Stimulated activated CD8-positive, alpha-beta memory T cell treated with anti-CD3 and anti-CD28 coated beads, Interleukin-12 subunit alpha, Interleukin-12 subunit beta, amount 100 ng/mL, for 4 hours (primary cell): ENCODE results near the gene CD28.

Experiments
- DNase-seq: peaks from one replicate; pipeline ENCODE4 v3.0.0-alpha.2; 2020; ENCODE audit warnings: low read depth

The CD28 gene

DNA sequence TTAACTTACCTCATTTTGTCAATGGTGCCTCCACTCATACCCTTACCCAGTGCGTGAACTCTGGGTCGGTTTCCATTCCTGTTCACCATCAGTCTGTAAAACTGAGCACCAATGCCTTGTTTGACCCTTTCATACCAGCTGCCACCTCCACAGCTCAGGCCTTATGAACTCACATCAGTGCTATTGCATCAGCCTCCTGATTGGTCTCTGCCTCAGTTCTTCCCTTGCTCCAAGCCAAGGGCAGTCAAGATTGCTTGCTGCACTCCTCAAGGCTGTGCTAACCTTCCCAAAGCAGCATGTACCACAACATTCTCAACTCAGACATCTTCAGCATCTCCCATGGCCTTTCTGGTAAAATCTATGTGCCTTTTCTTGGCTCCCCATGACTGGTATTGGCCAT is 9.3 kb downstream of the CD28 start:
- DNase-seq: no peak

DNA sequence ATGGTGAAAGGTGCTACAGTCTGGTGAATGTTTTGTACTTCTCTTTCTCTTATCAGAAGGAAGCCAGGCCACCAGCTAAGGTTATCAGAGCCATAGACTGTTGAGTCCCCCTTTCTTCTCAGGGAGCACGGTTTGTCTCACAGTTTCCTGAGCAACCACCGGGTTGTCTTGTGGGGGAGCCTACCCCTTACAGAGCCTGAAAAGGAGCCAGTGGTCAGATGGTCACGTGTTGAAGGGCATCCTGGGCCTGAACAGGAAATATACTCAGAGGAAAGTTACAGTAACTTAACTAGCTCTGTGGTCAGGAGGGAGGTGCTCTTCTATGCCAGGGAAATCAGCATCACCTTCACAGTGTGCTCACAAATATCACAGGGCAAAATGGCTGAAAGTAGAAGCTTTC is 11.6 kb downstream of the CD28 start:
- DNase-seq: peak; percentile 14

DNA sequence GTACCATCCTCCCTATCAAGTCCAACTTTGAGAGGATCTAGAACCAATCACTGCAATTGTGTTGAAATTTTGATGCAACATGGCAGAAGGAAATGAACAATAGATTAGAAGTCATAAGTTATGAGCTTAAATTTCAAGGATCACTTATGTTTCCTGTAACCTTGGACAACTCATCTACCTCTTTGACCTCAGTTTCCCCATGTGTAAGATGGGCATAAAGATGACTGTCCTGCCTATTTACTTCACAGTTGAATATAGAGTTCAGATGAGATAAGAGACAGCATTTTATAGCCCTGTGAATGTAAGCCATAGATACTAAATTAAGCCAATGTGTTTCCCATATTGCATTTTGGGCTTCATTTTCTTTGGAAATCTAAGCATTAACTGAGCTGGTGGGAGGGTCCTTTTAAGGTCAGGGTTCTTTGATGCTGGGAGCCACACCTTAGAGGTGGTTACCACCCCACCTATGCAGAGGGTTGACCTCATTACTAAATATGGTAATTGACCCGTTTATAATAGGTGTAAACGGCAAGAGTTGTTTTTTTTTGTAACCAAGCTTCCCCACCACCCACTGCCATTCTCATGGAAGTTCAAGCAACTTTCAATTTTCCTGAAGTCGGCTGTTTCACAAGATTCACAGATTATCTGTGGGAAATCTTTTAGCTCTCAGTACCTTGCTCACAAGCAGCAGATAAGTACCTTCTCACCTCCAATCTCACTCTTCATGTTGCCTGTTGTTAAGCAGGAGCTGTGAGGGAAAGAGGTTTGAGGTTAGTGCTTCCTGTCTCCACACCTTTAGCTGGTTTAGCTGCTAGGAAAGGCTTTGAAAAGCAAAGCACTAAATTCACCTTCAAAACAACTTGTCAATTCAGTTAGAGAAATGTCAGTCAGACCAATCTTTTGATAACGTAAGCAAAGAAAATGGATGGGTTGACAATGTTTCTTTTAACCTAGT is 13.3 kb downstream of the CD28 start:
- DNase-seq: no peak

DNA sequence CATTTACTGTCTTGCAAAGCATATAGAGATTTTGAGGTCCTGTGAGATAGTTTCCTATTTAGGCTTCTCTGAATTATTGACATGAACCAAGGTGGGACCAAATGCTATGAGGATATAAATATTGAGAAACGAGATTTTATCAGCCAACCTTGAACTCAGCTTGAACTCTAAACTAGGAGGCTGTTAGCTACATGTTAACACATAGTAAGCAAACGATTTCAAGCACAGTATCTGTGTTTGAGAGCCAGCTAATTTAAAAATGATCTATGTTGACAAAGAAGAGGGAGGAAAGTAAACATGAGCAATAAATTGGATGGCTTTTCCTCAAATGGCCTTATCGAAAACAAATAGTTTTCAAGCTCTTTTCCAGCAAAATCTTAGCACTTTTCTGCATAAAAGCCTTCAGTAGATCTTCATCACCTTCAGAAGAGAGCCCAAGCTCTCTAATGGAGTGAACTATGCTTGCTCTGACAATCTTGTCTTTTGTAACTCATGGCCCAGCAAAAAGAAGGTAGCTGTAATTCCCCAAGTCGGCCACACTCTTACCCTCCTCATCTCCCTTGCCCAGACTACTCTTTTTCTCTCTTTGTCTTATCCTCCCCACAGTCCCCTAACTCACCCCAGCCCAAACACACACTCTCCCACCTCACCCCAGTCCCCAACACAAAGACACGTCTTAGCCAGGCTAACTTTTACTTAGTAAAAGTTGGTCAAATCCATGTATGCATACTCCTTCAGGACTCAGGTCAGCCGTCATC is 14.7 kb downstream of the CD28 start:
- DNase-seq: no peak

DNA sequence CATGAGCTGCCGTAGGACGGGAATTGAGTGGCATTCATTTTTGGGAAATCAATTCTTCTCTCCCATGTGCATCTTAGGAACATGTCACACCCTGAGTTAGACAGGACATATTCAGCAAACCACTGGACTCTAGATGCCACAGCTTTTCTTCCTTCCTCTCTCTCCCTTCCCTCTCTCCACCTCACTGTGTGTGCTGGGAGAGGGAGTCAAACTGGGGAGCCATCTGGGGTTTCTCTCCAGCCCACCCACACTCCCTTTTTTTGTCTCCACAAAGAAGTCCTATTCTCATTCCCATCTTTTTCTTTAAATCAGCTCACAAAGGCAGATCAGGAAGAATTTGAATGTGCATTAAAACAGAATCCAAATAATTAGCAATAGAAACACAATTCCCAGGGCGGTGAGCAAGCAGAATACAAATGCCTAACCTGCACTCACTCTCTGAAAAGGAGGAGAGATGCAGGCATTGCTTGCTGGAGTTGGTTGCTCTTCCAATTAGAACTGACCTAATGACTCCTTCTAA is 15.4 kb downstream of the CD28 start:
- DNase-seq: no peak

DNA sequence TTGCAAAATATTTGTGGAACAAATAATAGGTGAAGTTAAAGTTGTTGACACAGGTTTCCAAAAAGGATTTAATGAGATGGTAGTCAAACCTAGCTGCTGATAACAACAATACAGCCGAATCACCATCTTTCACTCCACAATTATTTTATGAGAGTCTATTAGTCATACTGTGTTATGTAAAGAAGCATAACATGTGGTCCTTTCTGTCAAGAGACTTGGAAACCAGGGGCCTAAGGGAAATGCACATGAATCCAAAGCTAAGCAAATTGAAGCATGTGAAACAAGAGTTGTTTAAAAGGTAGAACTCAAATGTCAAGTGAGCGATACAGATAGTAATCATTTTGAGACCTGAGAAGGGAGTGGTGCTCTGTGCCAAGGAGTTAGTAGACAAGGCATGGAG is 16.0 kb downstream of the CD28 start:
- DNase-seq: no peak

DNA sequence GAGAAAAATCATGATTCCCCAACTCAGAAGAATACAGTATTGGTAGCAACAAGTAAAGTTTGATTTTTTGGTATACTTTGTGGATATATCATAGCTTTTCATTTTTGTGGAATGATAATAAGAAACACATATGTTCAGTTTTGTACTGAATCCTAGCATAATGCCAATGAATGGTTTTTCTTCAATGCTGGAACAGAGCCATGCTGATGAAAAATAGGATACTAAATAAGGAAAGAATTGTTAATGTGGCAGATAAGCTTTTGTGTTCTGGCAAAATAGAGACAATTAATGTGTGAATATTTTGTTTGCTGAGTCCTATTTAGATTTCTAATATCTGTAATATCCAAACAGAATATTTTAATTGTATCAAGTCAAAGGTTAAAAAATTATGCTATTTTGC is 21.9 kb downstream of the CD28 start:
- no peak for DNase-seq

DNA sequence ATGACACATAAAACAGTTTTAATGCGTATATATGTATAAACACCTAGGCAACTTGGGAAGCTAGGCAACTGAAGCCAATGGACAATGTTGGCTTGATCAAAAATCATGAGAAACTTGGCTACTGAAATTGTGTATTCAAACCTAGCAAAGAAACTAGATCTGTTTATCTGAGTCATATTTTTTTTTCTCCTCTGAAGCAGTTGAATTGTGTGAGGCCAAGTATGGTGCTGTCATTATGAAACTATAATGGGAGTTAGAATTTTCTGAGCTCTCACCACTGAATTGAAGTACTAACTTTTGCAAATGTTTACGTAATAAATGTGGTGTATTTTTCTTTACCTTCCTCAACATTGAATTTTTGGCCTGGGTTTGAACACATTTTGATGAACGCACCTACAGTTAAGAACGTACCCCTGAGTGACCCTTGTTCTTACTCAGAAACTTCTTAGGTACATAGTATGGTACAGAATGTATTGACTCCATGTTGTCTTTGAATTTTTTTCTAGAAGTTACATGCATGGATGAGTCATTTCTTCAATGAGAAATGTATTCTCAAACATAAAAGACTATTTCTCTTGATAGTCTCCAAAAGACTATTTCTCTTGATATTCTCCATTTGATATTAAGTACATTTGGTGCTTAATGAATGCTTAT is 23.8 kb downstream of the CD28 start:
- no peak for DNase-seq

DNA sequence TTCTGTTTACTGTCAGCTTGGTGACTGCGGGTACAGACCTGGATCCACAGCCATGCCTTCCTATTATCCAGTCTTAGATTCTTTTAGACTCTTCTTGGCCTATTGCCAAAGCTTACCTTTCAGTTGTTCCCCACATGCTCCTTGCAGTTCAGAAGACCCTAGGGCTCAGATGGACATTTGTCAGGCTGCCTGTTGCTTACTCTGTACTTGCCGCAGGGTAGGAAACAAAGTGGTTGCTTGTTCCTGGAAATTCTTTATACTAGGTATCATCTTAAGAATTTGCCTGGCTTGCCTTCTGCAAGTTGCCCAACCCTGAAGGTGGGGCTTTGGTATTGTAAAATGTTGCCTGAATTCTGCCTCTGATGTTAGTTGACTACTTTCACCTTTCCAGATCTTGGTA is 24.4 kb downstream of the CD28 start:
- no peak for DNase-seq

DNA sequence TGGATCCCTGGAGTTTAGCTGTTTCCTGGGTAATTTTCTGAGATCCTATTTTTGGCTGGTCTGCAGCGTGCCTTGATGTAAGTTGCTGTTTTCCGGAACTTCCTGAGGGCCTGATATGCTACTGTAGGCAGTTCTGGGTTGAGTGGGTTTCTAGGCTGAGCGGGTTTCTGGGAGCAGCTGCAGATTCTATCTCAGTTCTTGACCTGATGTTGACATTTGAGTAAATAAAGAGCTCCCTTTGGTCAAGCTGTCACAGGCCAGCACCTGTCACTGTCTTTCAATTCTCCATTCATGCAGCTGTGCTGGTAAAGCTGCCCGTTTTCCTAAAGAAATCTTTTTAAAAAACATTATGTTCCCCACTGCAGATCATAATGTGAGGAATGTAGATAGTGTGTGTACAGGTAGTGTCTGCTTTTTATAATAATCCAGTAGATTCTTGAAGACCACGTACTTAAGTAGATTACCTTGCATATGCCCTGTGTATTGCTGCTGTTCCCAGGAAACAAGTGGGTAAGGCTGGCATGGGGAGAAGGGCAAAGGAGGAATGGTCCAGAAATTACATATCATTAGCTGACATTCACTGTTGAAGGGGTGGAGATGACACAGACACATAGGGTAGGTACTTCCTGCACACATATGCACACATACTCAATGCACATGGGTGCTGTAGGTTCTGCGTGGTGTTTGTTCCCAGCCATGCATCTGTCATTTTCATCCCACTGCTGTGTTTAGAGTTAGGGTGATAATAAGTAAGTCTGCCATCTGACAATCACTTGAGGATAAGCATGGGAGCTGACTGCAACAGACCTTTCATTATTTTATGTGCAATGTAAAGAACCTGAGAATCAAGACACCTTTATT is 25.9 kb downstream of the CD28 start:
- no peak for DNase-seq

DNA sequence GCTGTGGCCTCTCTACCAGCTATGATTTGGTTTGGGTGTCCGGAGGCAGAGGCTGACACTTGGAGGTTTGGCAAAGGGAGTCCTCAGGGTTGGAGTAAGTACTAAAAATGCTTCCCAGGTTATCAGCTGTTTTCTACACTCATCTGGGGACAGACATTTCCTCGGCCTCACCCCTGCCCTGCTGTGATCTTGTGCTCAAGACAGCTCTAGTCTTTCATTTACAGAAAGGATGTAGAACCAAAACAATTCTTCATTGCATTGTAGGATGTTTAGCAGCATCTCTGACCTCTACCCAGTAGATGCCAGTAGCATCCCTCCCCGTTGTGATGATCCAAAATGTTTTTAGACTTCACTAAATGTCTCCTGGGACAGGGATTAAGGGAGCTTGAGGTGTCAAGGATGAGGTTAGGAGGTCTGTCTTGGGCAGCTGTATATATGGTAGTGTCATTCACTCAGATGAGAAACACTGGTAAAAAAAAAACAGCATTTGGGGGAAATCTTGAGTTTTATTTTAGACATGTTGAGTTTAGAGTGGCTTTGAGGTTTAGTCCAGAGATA is 26.6 kb downstream of the CD28 start:
- DNase-seq: no peak

DNA sequence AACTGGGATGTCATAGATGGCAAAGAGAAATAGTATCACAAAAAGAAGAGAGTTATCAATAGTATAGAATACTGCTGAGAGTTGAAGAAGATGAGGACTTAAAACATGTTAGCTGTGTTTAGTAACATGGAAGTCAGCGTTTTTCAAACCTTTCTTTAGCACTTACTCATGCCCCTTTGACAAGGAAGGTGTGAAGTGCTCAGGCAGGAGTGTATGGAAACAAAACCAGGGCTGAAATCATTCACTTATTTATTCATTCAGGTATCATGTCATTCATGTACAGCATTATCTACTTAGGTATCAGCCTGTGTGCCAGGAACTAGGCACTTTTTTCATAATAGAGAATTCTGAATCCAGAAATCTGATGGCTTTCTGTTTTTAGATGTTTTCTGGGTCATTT is 27.2 kb downstream of the CD28 start:
- DNase-seq: no peak

DNA sequence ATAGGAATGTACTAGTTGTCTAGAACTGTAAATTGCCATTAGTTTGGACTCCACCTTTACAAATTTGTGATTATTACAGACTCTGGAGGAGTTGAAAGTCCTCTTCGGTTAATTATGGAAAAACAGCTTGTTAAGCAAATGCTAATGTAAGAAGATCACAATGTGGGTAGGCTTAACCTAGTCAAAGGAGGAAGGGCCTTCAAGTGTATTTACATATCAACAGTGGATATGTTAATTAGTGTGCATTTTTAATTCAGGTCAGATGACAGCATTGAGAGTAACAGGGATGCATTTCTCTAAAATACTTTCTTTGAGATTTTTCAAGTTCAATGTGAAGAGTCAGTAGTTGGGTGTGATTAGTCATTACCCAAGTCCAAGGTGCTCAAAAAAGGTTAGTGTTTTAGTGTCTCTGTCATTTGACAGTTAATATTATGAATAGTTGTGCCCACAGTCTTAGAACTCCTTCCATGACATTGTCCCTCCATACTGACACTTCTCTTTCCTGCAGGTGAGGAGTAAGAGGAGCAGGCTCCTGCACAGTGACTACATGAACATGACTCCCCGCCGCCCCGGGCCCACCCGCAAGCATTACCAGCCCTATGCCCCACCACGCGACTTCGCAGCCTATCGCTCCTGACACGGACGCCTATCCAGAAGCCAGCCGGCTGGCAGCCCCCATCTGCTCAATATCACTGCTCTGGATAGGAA is 28.0 kb downstream of the CD28 start:
- DNase-seq: no peak

DNA sequence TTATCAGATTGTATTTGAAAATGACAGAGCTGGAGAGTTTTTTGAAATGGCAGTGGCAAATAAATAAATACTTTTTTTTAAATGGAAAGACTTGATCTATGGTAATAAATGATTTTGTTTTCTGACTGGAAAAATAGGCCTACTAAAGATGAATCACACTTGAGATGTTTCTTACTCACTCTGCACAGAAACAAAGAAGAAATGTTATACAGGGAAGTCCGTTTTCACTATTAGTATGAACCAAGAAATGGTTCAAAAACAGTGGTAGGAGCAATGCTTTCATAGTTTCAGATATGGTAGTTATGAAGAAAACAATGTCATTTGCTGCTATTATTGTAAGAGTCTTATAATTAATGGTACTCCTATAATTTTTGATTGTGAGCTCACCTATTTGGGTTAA is 30.9 kb downstream of the CD28 start:
- DNase-seq: no peak

DNA sequence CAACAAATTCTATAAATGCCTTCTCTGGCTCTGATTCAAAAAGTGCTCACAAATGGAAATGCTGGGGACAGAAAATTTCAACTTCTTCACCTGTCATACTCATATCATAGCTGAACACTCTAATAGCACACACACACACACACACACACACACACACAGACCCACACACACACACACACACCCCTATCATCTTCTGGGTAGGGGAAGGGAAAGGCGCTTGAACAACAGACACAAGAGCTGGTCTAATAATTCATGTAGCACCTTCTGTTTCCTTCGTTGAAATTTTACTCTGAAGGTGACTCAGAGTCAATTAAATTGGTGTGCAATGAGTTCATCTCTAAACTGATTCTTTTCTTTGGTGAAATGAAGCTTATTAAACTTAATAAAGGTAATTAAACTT is 32.9 kb downstream of the CD28 start:
- DNase-seq: no peak

DNA sequence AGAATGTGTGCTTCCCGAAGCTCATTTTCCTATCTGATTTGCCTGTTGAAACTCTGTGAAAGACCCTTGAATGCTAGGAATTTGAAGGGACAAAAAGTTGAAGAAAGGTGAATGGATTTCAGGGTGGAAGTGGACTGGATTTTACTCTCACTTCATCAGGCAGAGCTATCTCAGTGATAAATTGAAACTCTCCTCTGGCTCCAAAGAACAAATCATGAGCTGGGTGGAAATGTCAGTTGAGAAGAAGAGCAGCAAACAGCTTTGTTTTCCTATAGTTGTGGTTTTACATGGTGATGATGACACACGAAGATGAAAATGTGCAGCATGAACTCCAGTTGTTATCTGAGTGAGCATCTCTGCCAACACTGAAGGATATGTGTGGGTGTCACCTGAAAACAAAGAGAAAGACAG is 34.4 kb downstream of the CD28 start:
- DNase-seq: no peak

DNA sequence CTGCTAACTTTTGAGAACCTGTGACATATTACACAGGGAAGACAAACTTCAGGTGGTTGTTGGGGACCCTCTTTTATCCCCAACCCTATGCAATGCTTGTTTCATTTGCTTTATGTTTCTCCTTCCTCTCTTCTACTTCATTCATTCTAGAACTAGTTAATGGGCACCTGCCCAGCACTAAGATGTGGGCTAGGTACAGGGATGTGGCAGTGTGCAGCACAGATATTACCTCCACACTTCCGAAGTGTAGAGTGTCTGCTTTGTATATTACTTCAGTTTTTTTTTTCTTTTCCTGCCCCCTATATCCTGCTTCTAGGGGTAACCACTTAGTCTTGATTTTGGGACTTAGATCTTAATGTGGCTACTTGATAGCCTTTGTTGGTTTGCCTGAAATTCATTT is 35.1 kb downstream of the CD28 start:
- DNase-seq: no peak

DNA sequence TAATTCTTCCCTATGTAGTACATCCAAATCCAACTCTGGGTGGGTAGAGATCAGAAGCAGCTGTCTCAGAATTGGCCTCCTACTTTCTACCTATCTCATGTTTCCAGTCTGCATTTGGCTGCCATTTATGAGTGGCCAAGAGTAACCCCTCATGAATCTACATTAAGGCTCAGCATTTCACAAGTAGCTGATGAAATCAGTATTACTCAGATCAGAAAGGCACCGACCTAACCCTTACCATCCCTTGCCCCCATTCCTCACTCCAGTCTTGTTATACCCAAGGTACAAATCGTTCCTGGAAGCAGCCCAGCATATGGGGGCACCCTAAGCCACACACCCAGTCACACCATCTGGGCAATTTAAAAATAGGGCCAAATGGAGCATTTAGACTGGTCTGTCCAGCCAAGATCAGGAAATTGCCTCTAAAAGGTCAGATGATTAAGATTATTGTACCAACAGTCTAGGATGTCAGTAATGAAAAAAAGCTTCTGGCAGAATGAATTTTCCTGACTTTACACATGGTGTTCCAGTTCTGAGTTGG is 37.1 kb downstream of the CD28 start:
- no peak for DNase-seq

DNA sequence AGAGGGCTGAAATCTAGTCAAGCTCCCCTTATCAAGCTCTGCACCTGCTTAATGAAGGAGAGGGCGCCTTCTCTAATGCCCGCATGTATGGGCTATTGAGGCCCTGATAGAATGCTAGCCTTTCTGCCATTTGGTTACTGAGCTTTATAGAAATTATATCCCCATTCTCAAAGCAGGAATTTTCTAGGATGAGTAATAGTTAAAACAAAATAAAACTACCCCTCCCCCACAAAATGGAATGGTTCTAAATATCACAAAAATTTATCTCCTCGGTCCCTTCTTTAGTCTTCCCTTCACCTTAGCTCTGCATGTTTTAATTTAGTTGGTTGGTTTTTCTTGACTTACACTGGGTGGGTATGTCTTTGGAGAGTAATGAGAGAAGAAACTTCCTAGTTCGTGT is 37.7 kb downstream of the CD28 start:
- DNase-seq: no peak

DNA sequence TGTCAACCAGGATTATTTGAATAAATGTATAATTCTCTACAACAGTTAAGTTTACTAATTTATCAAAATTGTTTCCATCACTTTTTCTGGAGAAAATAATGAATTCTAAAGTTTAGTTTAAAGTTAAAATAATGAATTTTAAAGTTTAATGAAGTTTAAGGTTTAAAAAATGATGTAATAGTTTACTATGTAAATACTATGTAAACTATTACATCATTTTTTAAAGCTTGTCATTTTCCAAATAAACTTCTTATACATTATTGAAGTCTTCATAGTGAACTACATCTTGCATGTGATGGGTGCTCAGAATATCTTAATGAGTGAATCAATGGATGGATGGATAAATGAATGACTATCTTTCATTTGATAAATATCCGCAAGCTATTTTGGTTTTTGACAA is 38.8 kb downstream of the CD28 start:
- no peak for DNase-seq
